Loucy (cell line): ENCODE data around the gene PDE4A.

ENCODE experiments used
- H2AFZ ChIP-seq: fragments of 200-600 bp; sonication (generic); 2 replicates; pipeline ENCODE4 v1.6.0; 2016; ENCODE audit warnings: antibody characterized with exemption, mild to moderate bottlenecking, low read length, moderate library complexity
- H3F3A ChIP-seq: fragments of 200-600 bp; 2 replicates; pipeline ENCODE4 v1.6.0; 2016; ENCODE audit warnings: antibody characterized with exemption, low read depth, mild to moderate bottlenecking
- H3K27me3 ChIP-seq: fragments of 200-600 bp; sonication (generic); 2 replicates; pipeline ENCODE4 v1.6.1; 2014; ENCODE audit warnings: low read length, mild to moderate bottlenecking; ENCODE audit not compliant: insufficient read depth, poor library complexity, severe bottlenecking
- H3K36me3 ChIP-seq: fragments of 200-600 bp; sonication (generic); 2 replicates; pipeline ENCODE4 v1.6.1; 2016; ENCODE audit warnings: low read length; ENCODE audit not compliant: insufficient read depth
- H3K4me1 ChIP-seq: fragments of 200-600 bp; sonication (generic); 2 replicates; pipeline ENCODE4 v1.5.1; 2014; ENCODE audit warnings: low read length, mild to moderate bottlenecking; ENCODE audit not compliant: insufficient read depth, poor library complexity, severe bottlenecking
- H3K4me2 ChIP-seq: fragments of 200-600 bp; sonication (generic); 2 replicates; pipeline ENCODE4 v1.6.0; 2014; ENCODE audit warnings: antibody characterized with exemption, low read length, low read depth, mild to moderate bottlenecking; ENCODE audit not compliant: poor library complexity, severe bottlenecking
- H3K4me3 ChIP-seq: fragments of 200-600 bp; sonication (generic); 2 replicates; pipeline ENCODE4 v1.5.1; 2014; ENCODE audit warnings: low read length, mild to moderate bottlenecking, mixed read lengths; ENCODE audit not compliant: poor library complexity, severe bottlenecking
- H3K79me2 ChIP-seq: fragments of 200-600 bp; sonication (generic); 2 replicates; pipeline ENCODE4 v1.6.1; 2014; ENCODE audit warnings: low read length; ENCODE audit not compliant: insufficient read depth
- H3K9ac ChIP-seq: fragments of 200-600 bp; sonication (generic); 2 replicates; pipeline ENCODE4 v1.6.0; 2014; ENCODE audit warnings: mild to moderate bottlenecking, low read depth, low read length, moderate library complexity; ENCODE audit not compliant: poor library complexity, severe bottlenecking
- H3K9me2 ChIP-seq: fragments of 200-600 bp; sonication (generic); replicated peaks from 2 replicates; pipeline ENCODE4 v1.6.1; 2016; ENCODE audit warnings: low read depth, low read length, mixed read lengths
- H3K9me3 ChIP-seq: fragments of 200-600 bp; sonication (generic); 2 replicates; pipeline ENCODE4 v1.6.1; 2014; ENCODE audit warnings: mild to moderate bottlenecking, antibody characterized with exemption, low read length, low read depth; ENCODE audit not compliant: insufficient read depth
- H4K20me1 ChIP-seq: fragments of 200-600 bp; sonication (generic); 2 replicates; pipeline ENCODE4 v1.6.0; 2014; ENCODE audit warnings: antibody characterized with exemption, low read length, mild to moderate bottlenecking; ENCODE audit not compliant: insufficient read depth, poor library complexity, severe bottlenecking
- EZH2phosphoT487 ChIP-seq: fragments of 200-600 bp; IDR thresholded peaks from 2 replicates; pipeline ENCODE4 v1.6.1; 2018; ENCODE audit warnings: antibody characterized with exemption, mild to moderate bottlenecking, moderate library complexity, borderline replicate concordance
- TF ChIP-seq, protein P1 (sequence below): fragments of 200-600 bp; sonication (generic); conservative IDR thresholded peaks from 2 replicates; pipeline ENCODE4 v1.5.1; 2014; ENCODE audit warnings: mild to moderate bottlenecking, antibody characterized with exemption, low read length

The PDE4A gene

DNA sequence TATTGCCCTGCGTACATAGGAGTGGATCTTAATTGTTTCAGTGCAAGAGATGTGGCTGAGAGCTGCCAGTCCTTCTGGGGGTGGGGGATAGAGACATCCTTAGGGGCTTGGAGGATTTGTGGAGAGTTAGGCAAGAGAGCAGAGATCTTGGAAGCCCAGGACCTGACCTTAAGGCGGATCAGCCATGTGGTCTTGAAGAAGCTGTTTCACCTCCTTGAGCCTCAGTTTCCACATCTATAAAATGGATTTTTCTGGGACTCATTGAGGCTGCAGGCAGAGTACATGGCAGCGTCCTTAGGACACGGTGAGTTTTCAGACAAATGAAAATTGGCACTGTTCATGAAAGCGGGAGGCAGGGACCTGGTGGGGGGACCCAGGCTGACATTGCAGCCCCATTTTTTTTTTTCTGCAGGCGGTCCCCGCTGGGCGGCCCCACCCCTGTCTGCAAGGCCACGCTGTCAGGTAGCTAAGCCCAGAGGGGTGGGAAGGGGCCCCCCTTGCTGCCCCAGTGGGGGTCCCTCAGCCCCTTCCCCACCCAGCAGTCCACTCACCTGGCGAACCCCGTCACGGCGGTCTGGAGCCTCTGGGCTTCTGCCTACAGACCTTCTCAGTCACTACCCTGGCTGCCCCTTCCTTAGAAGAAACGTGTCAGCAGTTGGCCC lies 30.0 kb downstream of the PDE4A start:
- Histone ChIP-seq H3K79me2 (no peaks in the 10 kb centered on the region), H3K9ac (no peak overlapping the region), H3F3A (no peaks in the 10 kb centered on the region), H3K4me1 (peaks cover 3% of the 10 kb centered on the region), H2AFZ (no peak overlapping the region), H3K9me3 (no peaks in the 10 kb centered on the region), H3K4me3 (no peak overlapping the region), H4K20me1 (no peaks in the 10 kb centered on the region), H3K9me2 (no peaks in the 10 kb centered on the region), H3K4me2 (no peak overlapping the region), H3K36me3 (no peaks in the 10 kb centered on the region), H3K27me3 (no peaks in the 10 kb centered on the region)
- TF ChIP-seq EZH2phosphoT487, result no peak
- TF ChIP-seq, protein P1, sequence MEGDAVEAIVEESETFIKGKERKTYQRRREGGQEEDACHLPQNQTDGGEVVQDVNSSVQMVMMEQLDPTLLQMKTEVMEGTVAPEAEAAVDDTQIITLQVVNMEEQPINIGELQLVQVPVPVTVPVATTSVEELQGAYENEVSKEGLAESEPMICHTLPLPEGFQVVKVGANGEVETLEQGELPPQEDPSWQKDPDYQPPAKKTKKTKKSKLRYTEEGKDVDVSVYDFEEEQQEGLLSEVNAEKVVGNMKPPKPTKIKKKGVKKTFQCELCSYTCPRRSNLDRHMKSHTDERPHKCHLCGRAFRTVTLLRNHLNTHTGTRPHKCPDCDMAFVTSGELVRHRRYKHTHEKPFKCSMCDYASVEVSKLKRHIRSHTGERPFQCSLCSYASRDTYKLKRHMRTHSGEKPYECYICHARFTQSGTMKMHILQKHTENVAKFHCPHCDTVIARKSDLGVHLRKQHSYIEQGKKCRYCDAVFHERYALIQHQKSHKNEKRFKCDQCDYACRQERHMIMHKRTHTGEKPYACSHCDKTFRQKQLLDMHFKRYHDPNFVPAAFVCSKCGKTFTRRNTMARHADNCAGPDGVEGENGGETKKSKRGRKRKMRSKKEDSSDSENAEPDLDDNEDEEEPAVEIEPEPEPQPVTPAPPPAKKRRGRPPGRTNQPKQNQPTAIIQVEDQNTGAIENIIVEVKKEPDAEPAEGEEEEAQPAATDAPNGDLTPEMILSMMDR, result no peak

DNA sequence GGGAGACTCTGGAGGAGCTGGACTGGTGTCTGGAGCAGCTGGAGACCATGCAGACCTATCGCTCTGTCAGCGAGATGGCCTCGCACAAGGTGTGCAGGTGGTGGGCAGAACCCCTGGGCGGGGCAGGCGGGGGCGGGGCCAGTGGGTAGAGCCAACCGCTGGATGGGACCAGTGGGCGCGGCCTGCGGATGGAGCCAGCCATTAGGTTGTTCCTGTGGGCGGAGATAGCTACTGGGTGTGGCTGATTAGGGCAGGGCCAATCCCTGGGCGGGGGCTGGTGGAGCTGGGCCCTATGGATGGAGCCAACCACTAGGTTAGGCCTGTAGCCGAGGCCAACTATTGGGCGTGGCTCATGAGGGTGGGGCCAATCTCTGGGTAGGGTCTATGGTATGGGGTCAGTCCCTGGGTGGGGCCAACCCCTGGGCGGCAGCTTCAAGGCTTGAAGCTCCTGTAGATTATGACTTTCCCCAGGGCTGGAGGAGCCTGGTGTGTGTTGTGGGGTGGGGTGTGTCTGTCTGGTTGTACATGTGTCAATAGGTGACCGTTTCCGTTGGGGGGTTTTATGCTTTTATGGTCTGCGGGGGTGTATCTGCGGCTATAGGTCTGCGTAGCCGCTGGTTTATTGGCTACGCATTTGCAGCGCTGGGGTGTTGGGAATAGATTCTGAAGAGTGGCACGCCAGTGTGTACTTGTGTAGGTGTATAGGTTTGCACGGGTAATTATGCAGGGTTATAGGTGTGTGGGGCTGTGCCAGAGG lies 30.7 kb downstream of the PDE4A start:
- no peaks in the 10 kb centered on the region for H3K9me3 ChIP-seq
- no peaks in the 10 kb centered on the region for H3K79me2 ChIP-seq
- H3K36me3 ChIP-seq, result no peaks in the 10 kb centered on the region
- no peak overlapping the region for H3K9ac ChIP-seq
- no peak overlapping the region for H2AFZ ChIP-seq
- no peak overlapping the region for H3K4me2 ChIP-seq
- no peak for TF ChIP-seq EZH2phosphoT487
- TF ChIP-seq, protein P1, result no peak
- no peaks in the 10 kb centered on the region for H3F3A ChIP-seq
- peaks cover 3% of the 10 kb centered on the region for H3K4me1 ChIP-seq
- H3K4me3 ChIP-seq, result no peak overlapping the region
- H4K20me1 ChIP-seq, result no peaks in the 10 kb centered on the region
- no peaks in the 10 kb centered on the region for H3K27me3 ChIP-seq
- no peaks in the 10 kb centered on the region for H3K9me2 ChIP-seq

DNA sequence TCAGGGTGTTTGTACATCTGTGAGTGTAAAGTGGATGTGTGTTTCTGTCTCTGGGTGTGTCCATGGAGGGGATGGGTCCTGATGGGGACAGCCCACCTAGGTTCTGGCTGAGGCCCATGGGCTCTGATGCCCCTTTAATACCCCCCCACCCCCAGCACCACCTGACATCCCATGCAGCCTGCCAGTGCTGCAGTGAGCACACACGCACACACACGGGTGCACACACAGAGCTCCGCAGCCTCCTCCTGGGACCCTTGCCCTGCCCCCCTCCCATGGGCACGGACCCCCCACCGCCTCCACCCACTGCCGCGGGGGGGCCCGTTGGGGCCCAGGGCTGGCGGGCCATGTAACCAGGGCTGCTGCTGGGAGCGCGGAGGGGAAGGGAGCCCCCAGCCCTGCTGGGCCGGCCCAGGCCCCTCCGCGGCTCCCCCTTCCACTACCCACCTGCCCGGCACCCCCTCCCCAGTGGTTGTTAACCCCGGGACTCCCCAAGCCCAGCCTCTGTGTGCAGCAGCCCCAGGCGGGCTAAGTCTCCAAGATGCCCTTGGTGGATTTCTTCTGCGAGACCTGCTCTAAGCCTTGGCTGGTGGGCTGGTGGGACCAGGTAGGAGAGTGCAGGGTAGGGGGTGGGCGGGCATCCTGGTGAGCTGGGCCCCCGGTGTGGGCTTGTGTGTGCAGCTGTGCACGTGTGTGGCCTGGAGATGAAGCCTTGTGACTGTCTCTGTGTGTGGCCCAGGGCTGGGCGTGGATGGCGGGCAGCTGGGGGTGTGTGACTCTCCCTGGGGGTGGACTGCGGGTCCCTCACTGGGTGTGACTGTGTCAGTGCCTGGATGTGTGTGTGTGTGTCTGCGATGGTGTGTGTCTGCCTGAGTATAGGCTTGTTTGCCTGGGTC lies 32.6 kb downstream of the PDE4A start:
- no peak overlapping the region for H3K9ac ChIP-seq
- TF ChIP-seq EZH2phosphoT487, result no peak
- TF ChIP-seq, protein P1, result no peak
- no peaks in the 10 kb centered on the region for H3K27me3 ChIP-seq
- H3K36me3 ChIP-seq, result no peaks in the 10 kb centered on the region
- no peaks in the 10 kb centered on the region for H3K9me2 ChIP-seq
- H3K4me3 ChIP-seq, result no peak overlapping the region
- H3K79me2 ChIP-seq, result no peaks in the 10 kb centered on the region
- no peak overlapping the region for H3K4me2 ChIP-seq
- H3K4me1 ChIP-seq, result peaks cover 3% of the 10 kb centered on the region
- no peaks in the 10 kb centered on the region for H3F3A ChIP-seq
- no peaks in the 10 kb centered on the region for H4K20me1 ChIP-seq
- H3K9me3 ChIP-seq, result no peaks in the 10 kb centered on the region
- H2AFZ ChIP-seq, result no peak overlapping the region
